ENCODE measurements around the gene CHRM2.

DNA sequence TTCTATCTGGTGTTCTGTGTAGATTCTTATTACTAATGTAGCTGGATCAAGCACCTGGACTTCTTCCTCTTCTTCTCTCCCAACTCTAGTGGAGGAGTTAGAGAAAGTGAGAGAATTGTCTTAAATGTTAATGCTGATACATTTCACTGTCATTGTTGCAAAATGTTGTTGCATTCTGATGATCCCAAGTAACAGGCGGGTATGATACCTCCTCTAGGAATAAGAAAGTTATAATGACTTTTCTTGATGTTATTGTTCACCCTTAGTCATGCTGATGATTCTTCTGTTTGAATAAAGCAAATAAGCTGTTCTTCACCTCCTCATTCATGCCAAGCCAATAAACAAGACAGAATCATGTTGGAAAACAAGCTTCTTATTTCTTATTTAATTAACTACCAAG lies 9.1 kb downstream of the CHRM2 start:
- TF ChIP-seq, protein P1, sequence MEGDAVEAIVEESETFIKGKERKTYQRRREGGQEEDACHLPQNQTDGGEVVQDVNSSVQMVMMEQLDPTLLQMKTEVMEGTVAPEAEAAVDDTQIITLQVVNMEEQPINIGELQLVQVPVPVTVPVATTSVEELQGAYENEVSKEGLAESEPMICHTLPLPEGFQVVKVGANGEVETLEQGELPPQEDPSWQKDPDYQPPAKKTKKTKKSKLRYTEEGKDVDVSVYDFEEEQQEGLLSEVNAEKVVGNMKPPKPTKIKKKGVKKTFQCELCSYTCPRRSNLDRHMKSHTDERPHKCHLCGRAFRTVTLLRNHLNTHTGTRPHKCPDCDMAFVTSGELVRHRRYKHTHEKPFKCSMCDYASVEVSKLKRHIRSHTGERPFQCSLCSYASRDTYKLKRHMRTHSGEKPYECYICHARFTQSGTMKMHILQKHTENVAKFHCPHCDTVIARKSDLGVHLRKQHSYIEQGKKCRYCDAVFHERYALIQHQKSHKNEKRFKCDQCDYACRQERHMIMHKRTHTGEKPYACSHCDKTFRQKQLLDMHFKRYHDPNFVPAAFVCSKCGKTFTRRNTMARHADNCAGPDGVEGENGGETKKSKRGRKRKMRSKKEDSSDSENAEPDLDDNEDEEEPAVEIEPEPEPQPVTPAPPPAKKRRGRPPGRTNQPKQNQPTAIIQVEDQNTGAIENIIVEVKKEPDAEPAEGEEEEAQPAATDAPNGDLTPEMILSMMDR (IDR thresholded peaks at IDR 0.05; ENCODE audit: borderline replicate concordance, extremely low read depth, low read length, poor library complexity, severe bottlenecking): no peak
- TF ChIP-seq EZH2 (IDR thresholded peaks at IDR 0.05; ENCODE audit: borderline replicate concordance, low read depth, low read length, severe bottlenecking): no peak

Data from DND-41 (cell line).